Measurements from ENCODE around the gene AK8.

- no peak for TF ChIP-seq CTCF (IDR thresholded peaks at IDR 0.05)
- TF ChIP-seq POLR2AphosphoS5 (IDR thresholded peaks at IDR 0.05) = no peak
- TF ChIP-seq POLR2A (IDR thresholded peaks at IDR 0.05) = no peak
- TF ChIP-seq EP300 (IDR thresholded peaks at IDR 0.05) = no peak
These were observed 86.3 kb downstream of the AK8 start for GRCh38 chr9:132791699-132792240.
